PC-3 (cell line): ENCODE measurements around the gene HPCAL4. TPM values are rescaled to one million over a fixed set of nuclear protein-coding genes. Genes with fewer than 3 reads are reported as not detected.

Experiments used
- ATAC-seq: fragments of 200-7000 bp; cut with Tn5 transposase; 2 replicates; pipeline ENCODE4 v1.9.1; 2020; ENCODE audit warnings: mild to moderate bottlenecking, moderate library complexity
- BruUV-seq: library from RNA; stranded (reverse); fragments of 400-500 nt; replicated peaks from 2 replicates; lab custom pipeline; 2021; lab: Mats Ljungman, UMichigan
- CTCF ChIA-PET: fragments of 300-600 bp; sonication (Branson Sonifier 250); formaldehyde crosslinking; loops from one replicate; lab custom pipeline; 2022; ENCODE audit warnings: antibody characterized with exemption; lab: Charles Lee
- POLR2A ChIA-PET: fragments of 300-600 bp; sonication (Branson Sonifier 250); formaldehyde crosslinking; loops from one replicate; lab custom pipeline; 2022; ENCODE audit warnings: antibody characterized with exemption; ENCODE audit not compliant: unreplicated experiment; lab: Charles Lee
- DNase-seq: peaks from one replicate; pipeline ENCODE4 v3.0.0-alpha.2; 2015
- H2AFZ ChIP-seq: fragments of 300-600 bp; sonication (generic); 2 replicates; pipeline ENCODE4 v1.6.0; 2016; ENCODE audit warnings: antibody characterized with exemption, low read length
- H3F3A ChIP-seq: fragments of 300-600 bp; sonication (generic); one replicate; pipeline ENCODE4 v1.6.0; 2017; ENCODE audit warnings: antibody characterized with exemption, low read length, control low read depth, mild to moderate bottlenecking; ENCODE audit not compliant: unreplicated experiment
- H3K27ac ChIP-seq: fragments of 300-600 bp; sonication (generic); 2 replicates; pipeline ENCODE4 v1.5.1; 2016; ENCODE audit warnings: mild to moderate bottlenecking, low read length
- H3K27me3 ChIP-seq: fragments of 300-600 bp; sonication (generic); 2 replicates; pipeline ENCODE4 v1.6.1; 2016; ENCODE audit warnings: low read length, mixed read lengths
- H3K36me3 ChIP-seq: fragments of 300-600 bp; sonication (generic); 2 replicates; pipeline ENCODE4 v1.6.1; 2016; ENCODE audit warnings: low read depth, mixed run types, low read length, mixed read lengths
- H3K4me1 ChIP-seq: fragments of 300-600 bp; sonication (generic); 2 replicates; pipeline ENCODE4 v1.5.1; 2016; ENCODE audit warnings: low read length; ENCODE audit not compliant: insufficient read depth
- H3K4me2 ChIP-seq: fragments of 300-600 bp; sonication (generic); 2 replicates; pipeline ENCODE4 v1.6.0; 2016; ENCODE audit warnings: low read length
- H3K4me3 ChIP-seq: fragments of 300-600 bp; sonication (generic); 2 replicates; pipeline ENCODE4 v1.5.1; 2016; ENCODE audit warnings: mild to moderate bottlenecking, low read length, mixed read lengths
- H3K79me2 ChIP-seq: fragments of 300-600 bp; sonication (generic); 2 replicates; pipeline ENCODE4 v1.6.1; 2017; ENCODE audit warnings: low read length, mixed read lengths
- H3K9ac ChIP-seq: fragments of 300-600 bp; sonication (generic); 2 replicates; pipeline ENCODE4 v1.6.0; 2016; ENCODE audit warnings: mild to moderate bottlenecking, low read length
- H3K9me2 ChIP-seq: fragments of 300-600 bp; sonication (generic); replicated peaks from 2 replicates; pipeline ENCODE4 v1.6.1; 2016; ENCODE audit warnings: mixed run types, low read length, mixed read lengths
- H3K9me3 ChIP-seq: fragments of 300-600 bp; sonication (generic); 2 replicates; pipeline ENCODE4 v1.6.1; 2016; ENCODE audit warnings: low read length, mixed read lengths
- H4K20me1 ChIP-seq: fragments of 300-600 bp; sonication (generic); 2 replicates; pipeline ENCODE4 v1.6.1; 2016; ENCODE audit warnings: low read length, mixed read lengths
- CTCF ChIP-seq: fragments of 300-600 bp; sonication (generic); conservative IDR thresholded peaks from 2 replicates; pipeline ENCODE4 v1.5.1; 2017; ENCODE audit warnings: antibody characterized with exemption, low read depth, mild to moderate bottlenecking, low read length
- EZH2 ChIP-seq: fragments of 300-600 bp; sonication (generic); IDR thresholded peaks from one replicate; pipeline ENCODE4 v1.6.1; 2017; ENCODE audit warnings: antibody characterized with exemption, mild to moderate bottlenecking, low read length; ENCODE audit not compliant: unreplicated experiment
- EZH2phosphoT487 ChIP-seq: fragments of 300-600 bp; sonication (generic); IDR thresholded peaks from 2 replicates; pipeline ENCODE4 v1.6.1; 2018; ENCODE audit warnings: mild to moderate bottlenecking, antibody characterized with exemption, low read length, borderline replicate concordance
- intact Hi-C: fragments of 100-400 bp; cut with micrococcal nuclease; formaldehyde crosslinking; loops from 2 replicates; pipeline ENCODE4 v1.9.0; 2023
- total RNA-seq: library from RNA; depleted of rRNA; stranded (reverse); fragments of >200 nt; gene quantifications from 2 replicates; pipeline ENCODE4 v1.2.3, GENCODE V29; 2014

HPCAL4 gene
- total RNA-seq, 1 experiment from 2014 or later, result 0.04 TPM

- ChIA-PET CTCF (no interaction called here), POLR2A (no interaction called here)
- Histone ChIP-seq H3K79me2 (no peaks in the 10 kb centered on the region), H3K4me2 (no peak overlapping the region), H3K9me3 (no peaks in the 10 kb centered on the region), H3K4me1 (0 out of 2 replicates have a peak, but pooled peaks cover 4% of the 10 kb centered on the region), H3K9ac (no peak overlapping the region), H2AFZ (no peak overlapping the region), H4K20me1 (no peaks in the 10 kb centered on the region), H3K36me3 (no peaks in the 10 kb centered on the region), H3K9me2 (no peaks in the 10 kb centered on the region), H3K27ac (no peak overlapping the region), H3K4me3 (no peak overlapping the region), H3F3A (no peaks in the 10 kb centered on the region), H3K27me3 (no peaks in the 10 kb centered on the region; the same call in 1 of the 2 replicates)
- ATAC-seq, result no peak
- no TSS peak for BruUV-seq
- intact Hi-C loops, result no loop called here
- TF ChIP-seq EZH2phosphoT487, result no peak
- no peak for TF ChIP-seq CTCF
- TF ChIP-seq EZH2, result no peak
- no peak for DNase-seq
Observed at GRCh38 chr1:39689214-39689613, 2.0 kb downstream of the HPCAL4 start.

GRCh38 chr1:39688706-39689105 is 2.5 kb downstream of the HPCAL4 start:
- ChIA-PET POLR2A (no interaction called here), CTCF (no interaction called here)
- Histone ChIP-seq H3K9me3 (no peaks in the 10 kb centered on the region), H3K79me2 (no peaks in the 10 kb centered on the region), H3K27me3 (no peaks in the 10 kb centered on the region; the same call in 1 of the 2 replicates), H3K36me3 (no peaks in the 10 kb centered on the region), H4K20me1 (no peaks in the 10 kb centered on the region), H3K4me3 (no peak overlapping the region), H3K9ac (no peak overlapping the region), H3K4me1 (0 out of 2 replicates have a peak, but pooled peaks cover 4% of the 10 kb centered on the region), H3F3A (no peaks in the 10 kb centered on the region), H3K4me2 (no peak overlapping the region), H3K9me2 (no peaks in the 10 kb centered on the region), H2AFZ (no peak overlapping the region), H3K27ac (no peak overlapping the region)
- DNase-seq (peak; percentile 52), ATAC-seq (no peak)
- BruUV-seq, result no TSS peak
- intact Hi-C loops, result no loop called here
- TF ChIP-seq EZH2phosphoT487 (no peak), EZH2 (no peak), CTCF (no peak)

GRCh38 chr1:39687243-39687642 is 4.0 kb downstream of the HPCAL4 start:
- Histone ChIP-seq H3K9me3 (no peaks in the 10 kb centered on the region), H3K9ac (no peak overlapping the region), H3K4me2 (no peak overlapping the region), H3F3A (no peaks in the 10 kb centered on the region), H3K79me2 (no peaks in the 10 kb centered on the region), H2AFZ (no peak overlapping the region), H3K9me2 (no peaks in the 10 kb centered on the region), H3K4me1 (0 out of 2 replicates have a peak, but pooled peaks cover 4% of the 10 kb centered on the region), H3K27ac (no peak overlapping the region), H3K27me3 (no peaks in the 10 kb centered on the region; the same call in 1 of the 2 replicates), H3K4me3 (no peak overlapping the region), H3K36me3 (no peaks in the 10 kb centered on the region), H4K20me1 (no peaks in the 10 kb centered on the region)
- intact Hi-C loops, result no loop called here
- BruUV-seq, result no TSS peak
- no peak for TF ChIP-seq EZH2phosphoT487
- ChIA-PET CTCF (no interaction called here), POLR2A (no interaction called here)
- DNase-seq, result no peak
- ATAC-seq, result no peak
